SU-DHL-6 (cell line): ENCODE data around the gene TTC8.

Source experiments
- EZH2phosphoT487 ChIP-seq: fragments of 200-600 bp; sonication (generic), shearing (Covaris generic); conservative IDR thresholded peaks from 2 replicates; pipeline ENCODE4 v1.6.1; 2018; ENCODE audit warnings: mild to moderate bottlenecking, antibody characterized with exemption, low read length, moderate library complexity, mixed read lengths
- TF ChIP-seq, protein P1 (sequence below): fragments of 200-600 bp; sonication (generic); IDR thresholded peaks from one replicate; pipeline ENCODE4 v1.5.1; 2017; ENCODE audit warnings: antibody characterized with exemption, mild to moderate bottlenecking, low read length, moderate library complexity; ENCODE audit not compliant: insufficient read depth, poor library complexity, severe bottlenecking

DNA sequence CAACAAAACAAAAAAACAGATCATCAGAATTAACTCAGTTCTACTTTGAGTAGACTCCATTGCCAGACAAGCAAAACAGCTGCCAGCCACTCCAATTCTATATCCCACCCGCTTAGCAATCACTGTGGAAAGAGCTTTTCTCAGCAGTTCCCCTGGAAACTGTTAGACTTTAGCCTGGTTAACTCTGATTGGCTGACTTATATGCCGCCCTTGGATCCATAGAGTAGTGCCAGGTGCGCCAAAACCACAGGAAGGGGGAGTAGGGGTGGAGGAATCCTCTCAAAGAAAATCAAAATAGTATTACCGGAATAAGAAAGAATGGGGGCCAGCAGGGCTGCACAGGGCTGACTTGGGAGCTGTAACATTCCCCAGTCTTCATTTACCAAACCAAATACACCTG lies 26.3 kb upstream of the TTC8 start:
- TF ChIP-seq, protein P1, sequence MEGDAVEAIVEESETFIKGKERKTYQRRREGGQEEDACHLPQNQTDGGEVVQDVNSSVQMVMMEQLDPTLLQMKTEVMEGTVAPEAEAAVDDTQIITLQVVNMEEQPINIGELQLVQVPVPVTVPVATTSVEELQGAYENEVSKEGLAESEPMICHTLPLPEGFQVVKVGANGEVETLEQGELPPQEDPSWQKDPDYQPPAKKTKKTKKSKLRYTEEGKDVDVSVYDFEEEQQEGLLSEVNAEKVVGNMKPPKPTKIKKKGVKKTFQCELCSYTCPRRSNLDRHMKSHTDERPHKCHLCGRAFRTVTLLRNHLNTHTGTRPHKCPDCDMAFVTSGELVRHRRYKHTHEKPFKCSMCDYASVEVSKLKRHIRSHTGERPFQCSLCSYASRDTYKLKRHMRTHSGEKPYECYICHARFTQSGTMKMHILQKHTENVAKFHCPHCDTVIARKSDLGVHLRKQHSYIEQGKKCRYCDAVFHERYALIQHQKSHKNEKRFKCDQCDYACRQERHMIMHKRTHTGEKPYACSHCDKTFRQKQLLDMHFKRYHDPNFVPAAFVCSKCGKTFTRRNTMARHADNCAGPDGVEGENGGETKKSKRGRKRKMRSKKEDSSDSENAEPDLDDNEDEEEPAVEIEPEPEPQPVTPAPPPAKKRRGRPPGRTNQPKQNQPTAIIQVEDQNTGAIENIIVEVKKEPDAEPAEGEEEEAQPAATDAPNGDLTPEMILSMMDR, result no peak
- TF ChIP-seq EZH2phosphoT487, result no peak
